ENCODE data around the gene OTOG.
A peak's percentile ranks its signal among the peaks of the same experiment; 100 is the strongest.

DNA sequence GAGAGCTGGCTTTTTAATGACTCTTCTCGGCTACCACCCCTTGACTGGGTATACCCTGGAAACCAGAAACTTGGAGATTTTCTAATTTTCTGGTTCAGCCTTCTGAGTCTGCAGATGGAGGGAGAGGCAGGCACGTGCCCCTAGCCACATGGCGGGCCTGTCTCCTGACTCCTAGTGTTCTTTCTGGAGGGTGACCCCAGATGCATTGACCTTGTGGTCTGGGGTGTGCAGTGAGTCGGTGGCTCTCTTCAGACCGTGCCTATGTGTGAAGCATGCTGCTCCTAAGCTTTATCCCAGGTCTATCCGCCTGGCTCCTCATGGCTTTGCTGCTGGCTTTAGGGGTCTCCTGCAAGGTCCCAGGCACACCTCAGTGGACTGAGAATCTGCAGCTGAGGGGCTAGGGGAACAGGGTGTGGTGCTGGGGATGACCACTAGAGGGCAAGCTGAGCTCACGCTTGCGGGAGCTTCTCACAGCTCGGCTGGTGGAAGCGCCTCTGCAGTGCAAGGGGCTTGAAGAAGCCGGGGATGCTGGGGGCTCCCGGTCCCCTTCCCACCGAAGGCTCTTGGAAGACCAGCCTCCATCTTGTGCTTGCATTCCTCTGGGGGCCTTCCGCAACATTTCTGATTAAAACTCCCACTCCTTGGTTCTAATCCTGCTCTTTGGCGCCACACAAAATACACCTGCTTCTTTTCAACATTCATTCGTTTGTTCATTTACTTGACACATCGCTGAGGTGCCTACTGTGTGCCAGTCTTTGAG, 51.8 kb downstream of the OTOG start:
- TF ChIP-seq CTCF (IDR thresholded peaks at IDR 0.05) (peak; percentile 92), EZH2 (IDR thresholded peaks at IDR 0.05) (no peak), EZH2phosphoT487 (IDR thresholded peaks at IDR 0.05) (no peak)

All from neural progenitor cell (in vitro differentiated cells).